HepG2 (cell line): ENCODE measurements around the gene PRELID1. TPM values are rescaled to one million over a fixed set of nuclear protein-coding genes. Genes with fewer than 3 reads are reported as not detected.

Experiments
- ATAC-seq: fragments of 200-7000 bp; cut with Tn5 transposase; 3 replicates; pipeline ENCODE4 v1.9.1; 2020; ENCODE audit warnings: mild to moderate bottlenecking, moderate library complexity
- BruUV-seq: library from RNA; stranded (reverse); fragments of 400-500 nt; replicated peaks from 2 replicates; lab custom pipeline; 2021; lab: Mats Ljungman, UMichigan
- CTCF ChIA-PET: fragments of 300-600 bp; formaldehyde crosslinking; extraction: SDS; loops from one replicate; lab custom pipeline; 2021; ENCODE audit warnings: low total read pairs, inconsistent platforms, low intra/inter-chr PET ratio; lab: Yijun Ruan, JAX
- POLR2A ChIA-PET: fragments of 350-600 bp; sonication (Branson Sonifier 250); formaldehyde crosslinking; loops from one replicate; lab custom pipeline; 2020; ENCODE audit warnings: antibody characterized with exemption, inconsistent platforms; lab: Yijun Ruan, JAX
- DNase-seq: peaks from one replicate; pipeline ENCODE4 v3.0.0-alpha.2; 2015; ENCODE audit warnings: low spot score
- FAIRE-seq: peaks from 3 replicates; lab custom pipeline; 2011; peaks lifted over from hg19 to GRCh38; lab: Jason Lieb, UNC
- H2AFZ ChIP-seq: one replicate; pipeline ENCODE4 v1.6.1; 2011; ENCODE audit warnings: low read length, inconsistent platforms
- H3K27ac ChIP-seq: fragments of 300-600 bp; 3 replicates; pipeline ENCODE4 v1.8.0; 2011; ENCODE audit warnings: mixed run types, mild to moderate bottlenecking, mixed read lengths, low read length, inconsistent platforms; ENCODE audit not compliant: insufficient read depth; ENCODE audit errors: extremely low read length
- H3K27me3 ChIP-seq, 2 experiments: fragments of 200-600 bp in 1 of 2; 2 replicates in 1 of 2; 3 replicates in 1 of 2; pipeline versions ENCODE4 v1.6.0 to v1.8.0; 2011; ENCODE audit warnings: low read length in 2 of 2, mild to moderate bottlenecking in 2 of 2, moderate library complexity in 2 of 2, inconsistent platforms in 1 of 2; ENCODE audit not compliant: insufficient read depth in 2 of 2, control insufficient read depth in 1 of 2
- H3K36me3 ChIP-seq, 2 experiments: fragments of 200-600 bp in 1 of 2; replicated peaks in 1 of 2; 2 replicates in 1 of 2; 3 replicates in 1 of 2; pipeline versions ENCODE4 v1.5.1 to v1.8.0; 2011; ENCODE audit warnings: low read length in 2 of 2, inconsistent platforms in 1 of 2; ENCODE audit not compliant: insufficient read depth in 2 of 2, control insufficient read depth in 1 of 2
- H3K4me1 ChIP-seq: 2 replicates; pipeline ENCODE4 v1.5.1; 2012; ENCODE audit warnings: low read length, inconsistent platforms; ENCODE audit not compliant: insufficient read depth
- H3K4me2 ChIP-seq: 2 replicates; pipeline ENCODE4 v1.6.0; 2011; ENCODE audit warnings: low read depth, low read length, inconsistent platforms
- H3K4me3 ChIP-seq, 3 experiments: fragments of 200-600 bp in 1 of 3; sonication (generic), shearing (Covaris generic) in 1 of 3; replicated peaks in 1 of 3; 2 replicates each; pipeline ENCODE4 v1.5.1; 2011 to 2016; ENCODE audit warnings: low read length in 3 of 3, inconsistent platforms in 2 of 3, low read depth in 2 of 3, mild to moderate bottlenecking in 2 of 3, control low read depth in 1 of 3, mixed read lengths in 1 of 3; ENCODE audit not compliant: insufficient read depth in 1 of 3
- H3K79me2 ChIP-seq: one replicate; pipeline ENCODE4 v1.6.1; 2011; ENCODE audit warnings: low read length, inconsistent platforms; ENCODE audit not compliant: insufficient read depth
- H3K9ac ChIP-seq: 2 replicates; pipeline ENCODE4 v1.6.0; 2011; ENCODE audit warnings: mild to moderate bottlenecking, low read depth, low read length, inconsistent platforms; ENCODE audit not compliant: insufficient read depth
- H3K9me3 ChIP-seq: 2 replicates; pipeline ENCODE4 v1.5.1; 2012; ENCODE audit warnings: mild to moderate bottlenecking, low read length
- H4K20me1 ChIP-seq: 2 replicates; pipeline ENCODE4 v1.6.0; 2011; ENCODE audit warnings: inconsistent platforms, mild to moderate bottlenecking, low read length, moderate library complexity; ENCODE audit not compliant: insufficient read depth
- AGO2 ChIP-seq: fragments of 200-400 bp; formaldehyde crosslinking; optimal IDR thresholded peaks from 2 replicates; pipeline ENCODE3; 2017; ENCODE audit warnings: mild to moderate bottlenecking, low read depth, low read length, moderate library complexity
- ATF7 ChIP-seq, 2 experiments: fragments of 450-650 bp in 1 of 2; sonication (generic) in 1 of 2; formaldehyde crosslinking in 1 of 2; IDR thresholded peaks; 2 replicates each; pipeline versions ENCODE4 v1.4.0 to v1.6.1; 2016 to 2020; ENCODE audit warnings: antibody characterized with exemption in 1 of 2, mild to moderate bottlenecking in 1 of 2, missing genetic modification reagents in 1 of 2
- CREB1 ChIP-seq, 2 experiments: fragments of 450-650 bp in 1 of 2; IDR thresholded peaks; 2 replicates each; pipeline ENCODE4 v1.6.1; 2016 to 2017; ENCODE audit warnings: control low read depth in 1 of 2, mild to moderate bottlenecking in 1 of 2, missing compliant biosample characterization in 1 of 2, missing genetic modification characterization in 1 of 2
- KLF12 ChIP-seq: sonication (generic); formaldehyde crosslinking; IDR thresholded peaks from 2 replicates; pipeline ENCODE4 v1.4.0; 2020; ENCODE audit warnings: missing genetic modification reagents, borderline replicate concordance
- ZNF264 ChIP-seq: sonication (generic); formaldehyde crosslinking; IDR thresholded peaks from 2 replicates; pipeline ENCODE4 v1.4.0; 2020; ENCODE audit warnings: missing genetic modification reagents
- ZNF569 ChIP-seq: sonication (generic); formaldehyde crosslinking; IDR thresholded peaks from 2 replicates; pipeline ENCODE4 v1.5.0; 2020; ENCODE audit warnings: mild to moderate bottlenecking, missing genetic modification reagents, moderate library complexity, borderline replicate concordance
- WGBS: methylation state at CpG from one replicate; pipeline ENCODE4 v1.1.6; 2017; ENCODE audit warnings: low lambda C conversion rate; 5-methylcytosine and 5-hydroxymethylcytosine counted together
- in situ Hi-C: cut with HindIII; loops from 2 replicates; pipeline ENCODE4 v1.10.0; 2017; ENCODE audit warnings: low pct_unique_long_range_greater_than_20kb; ENCODE audit not compliant: extremely low pct_ligation_motif_present
- intact Hi-C: fragments of 100-400 bp; cut with micrococcal nuclease; formaldehyde crosslinking; loops from one replicate; pipeline ENCODE4 v1.10.0; 2022; ENCODE audit not compliant: unreplicated experiment
- polyA plus RNA-seq, 8 experiments: library from polyadenylated mRNA; depleted of rRNA in 3 of 8; stranded (reverse) in 7 of 8; unstranded in 1 of 8; fragments of >200 nt; fragmentation: Illumina TruSeq in 4 of 8; extraction: Trizol in 4 of 8; gene quantifications; 2 replicates each; pipeline versions ENCODE4 v1.2.1 to v1.2.3, GENCODE V29; 2011 to 2016; ENCODE audit warnings: low read depth in 4 of 8, missing spikeins in 1 of 8, mixed read lengths in 1 of 8; ENCODE audit not compliant: insufficient read depth in 1 of 8
- total RNA-seq, 5 experiments: library from RNA; depleted of rRNA; stranded (reverse); fragments of >200 nt; fragmentation: Illumina TruSeq; extraction: Trizol; gene quantifications; 2 replicates each; pipeline ENCODE4 v1.2.3, GENCODE V29; 2016; ENCODE audit warnings: low read depth in 1 of 5
- TF ChIP-seq, protein P1 (sequence below): sonication (generic); formaldehyde crosslinking; IDR thresholded peaks from 2 replicates; pipeline ENCODE4 v1.4.0; 2020; ENCODE audit warnings: mild to moderate bottlenecking, missing genetic modification reagents

The PRELID1 gene
- total and polyA plus RNA-seq, 2 of the 13 experiments (the other 11 are each of a cell fraction or from before 2014, with no cell fraction given), result 250 to 271 TPM

GRCh38 chr5:177334155-177334551, 30.6 kb downstream of the PRELID1 start:
- BruUV-seq, result no TSS peak
- Histone ChIP-seq H3K79me2 (no peaks in the 10 kb centered on the region), H3K36me3 (peaks cover 42 to 96% of the 10 kb centered on the region in 2 experiments), H2AFZ (no peak overlapping the region), H3K9me3 (no peaks in the 10 kb centered on the region), H3K4me3 (no peak overlapping the region), H3K9ac (no peak overlapping the region), H3K4me1 (no peaks in the 10 kb centered on the region), H3K4me2 (no peak overlapping the region), H3K27me3 (no peaks in the 10 kb centered on the region), H4K20me1 (0 out of 2 replicates have a peak, but pooled peaks cover 3% of the 10 kb centered on the region), H3K27ac (no peak overlapping the region)
- DNase-seq (no peak), ATAC-seq (no peak), FAIRE-seq (no peak)
- intact Hi-C loops (no loop called here), in situ Hi-C loops (no loop called here)
- CTCF ChIA-PET, result no interaction called here
- TF ChIP-seq ZNF569 (CRISPR knock-in tag) (no peak), AGO2 (peak; percentile 59), KLF12 (CRISPR knock-in tag) (no peak), ATF7 (IDR thresholded peaks at IDR 0.05) (peak; percentile 75), ATF7 (CRISPR knock-in tag; IDR thresholded peaks at IDR 0.05) (no peak), CREB1 (IDR thresholded peaks at IDR 0.05) (peak; percentile 4; the same call in 1 of the 2 replicates), CREB1 (CRISPR knock-in tag; IDR thresholded peaks at IDR 0.05) (no peak), ZNF264 (CRISPR knock-in tag) (no peak)
- TF ChIP-seq, protein P1, sequence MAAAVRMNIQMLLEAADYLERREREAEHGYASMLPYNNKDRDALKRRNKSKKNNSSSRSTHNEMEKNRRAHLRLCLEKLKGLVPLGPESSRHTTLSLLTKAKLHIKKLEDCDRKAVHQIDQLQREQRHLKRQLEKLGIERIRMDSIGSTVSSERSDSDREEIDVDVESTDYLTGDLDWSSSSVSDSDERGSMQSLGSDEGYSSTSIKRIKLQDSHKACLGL (CRISPR knock-in tag), result no peak
- POLR2A ChIA-PET, result no interaction called here
- 92% methylated on average over 10 of the region's 15 CpGs for WGBS
